BLaER1 treated with 17β-estradiol and CSF1 and Interleukin-3, amounts not matched to agents 10 nM and 100 nM (cell line): ENCODE measurements around the gene JAK1.

Experiments
- H3K27ac ChIP-seq, 11 experiments: shearing (Covaris generic); formaldehyde crosslinking; 2 replicates each; pipeline ENCODE4 v1.8.1; 2022
- H3K27me3 ChIP-seq, 11 experiments: shearing (Covaris generic); formaldehyde crosslinking; 2 replicates each; pipeline ENCODE4 v1.8.1; 2022
- H3K36me3 ChIP-seq, 11 experiments: shearing (Covaris generic); formaldehyde crosslinking; 2 replicates each; pipeline ENCODE4 v1.8.1; 2022
- H3K4me1 ChIP-seq, 10 experiments: shearing (Covaris generic); formaldehyde crosslinking; 2 replicates each; pipeline ENCODE4 v1.8.1; 2022
- H3K4me2 ChIP-seq, 11 experiments: shearing (Covaris generic); formaldehyde crosslinking; 2 replicates each; pipeline ENCODE4 v1.8.1; 2022
- H3K4me3 ChIP-seq, 10 experiments: shearing (Covaris generic); formaldehyde crosslinking; 2 replicates each; pipeline ENCODE4 v1.8.1; 2022
- H3K9ac ChIP-seq, 11 experiments: shearing (Covaris generic); formaldehyde crosslinking; 2 replicates each; pipeline ENCODE4 v1.8.1; 2022
- H3K9me3 ChIP-seq, 11 experiments: shearing (Covaris generic); formaldehyde crosslinking; replicated peaks in 1 of 11; 2 replicates each; pipeline ENCODE4 v1.8.1; 2022
- H4K20me1 ChIP-seq, 11 experiments: shearing (Covaris generic); formaldehyde crosslinking; 2 replicates each; pipeline ENCODE4 v1.8.1; 2022
- Cebpa-rat ChIP-seq, 11 experiments: shearing (Covaris generic); IDR thresholded peaks; 2 replicates each; pipeline ENCODE4 v1.8.1; 2022

Gene JAK1

GRCh38 chr1:64882574-64883255 is 83.6 kb downstream of the JAK1 start:
- Histone ChIP-seq H3K36me3 (peaks cover 71 to 88% (median 78%) of the 10 kb centered on the region in 11 experiments), H3K4me1 (peaks cover 0 to 3% (median under 1%) of the 10 kb centered on the region in 10 experiments; a peak in 6 of 20 replicates), H3K4me3 (no peak overlapping the region), H3K4me2 (no peak overlapping the region), H3K27me3 (no peaks in the 10 kb centered on the region), H3K27ac (no peak overlapping the region), H3K9me3 (no peaks in the 10 kb centered on the region), H3K9ac (no peak overlapping the region), H4K20me1 (peaks cover 6 to 83% (median 54%) of the 10 kb centered on the region in 11 experiments; a peak in 20 of 22 replicates)
- no peak for TF ChIP-seq Cebpa-rat (IDR thresholded peaks at IDR 0.05)

DNA sequence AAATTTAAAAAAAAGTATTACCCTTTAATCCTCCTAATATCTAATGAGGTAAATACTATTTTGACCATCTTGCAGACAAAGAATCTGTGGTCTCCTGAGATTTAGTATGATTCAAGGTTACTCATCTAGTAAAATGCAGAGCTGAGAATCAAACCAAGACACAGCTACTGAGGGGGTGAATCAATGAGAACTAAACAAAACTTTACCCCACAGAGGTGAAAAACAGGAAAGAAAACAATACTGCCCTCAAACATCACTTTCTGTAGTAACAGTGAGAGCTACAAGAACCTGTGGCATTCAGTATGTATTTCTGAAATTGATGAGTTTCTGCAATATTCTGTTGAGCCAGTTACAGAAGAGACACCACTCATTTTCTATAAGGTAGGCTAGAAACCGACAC is 85.1 kb downstream of the JAK1 start:
- Histone ChIP-seq H3K4me1 (no peaks in the 10 kb centered on the region), H3K9ac (no peak overlapping the region), H3K9me3 (no peaks in the 10 kb centered on the region), H4K20me1 (peaks cover 0 to 69% (median 40%) of the 10 kb centered on the region in 11 experiments; a peak in 17 of 22 replicates), H3K36me3 (peaks cover 86 to 98% (median 92%) of the 10 kb centered on the region in 11 experiments), H3K27me3 (no peaks in the 10 kb centered on the region), H3K4me2 (no peak overlapping the region), H3K4me3 (no peak overlapping the region), H3K27ac (no peak overlapping the region)
- TF ChIP-seq Cebpa-rat (IDR thresholded peaks at IDR 0.05) = no peak

GRCh38 chr1:64880449-64880848 is 85.9 kb downstream of the JAK1 start:
- H4K20me1 ChIP-seq = peaks cover 0 to 61% (median 32%) of the 10 kb centered on the region in 11 experiments; a peak in 16 of 22 replicates
- no peak overlapping the region for H3K4me2 ChIP-seq
- H3K9ac ChIP-seq = no peak overlapping the region
- H3K4me1 ChIP-seq = no peaks in the 10 kb centered on the region
- no peaks in the 10 kb centered on the region for H3K9me3 ChIP-seq
- TF ChIP-seq Cebpa-rat (IDR thresholded peaks at IDR 0.05) = no peak
- no peak overlapping the region for H3K4me3 ChIP-seq
- H3K36me3 ChIP-seq = peaks cover 87 to 98% (median 95%) of the 10 kb centered on the region in 11 experiments
- H3K27me3 ChIP-seq = no peaks in the 10 kb centered on the region
- no peak overlapping the region for H3K27ac ChIP-seq

DNA sequence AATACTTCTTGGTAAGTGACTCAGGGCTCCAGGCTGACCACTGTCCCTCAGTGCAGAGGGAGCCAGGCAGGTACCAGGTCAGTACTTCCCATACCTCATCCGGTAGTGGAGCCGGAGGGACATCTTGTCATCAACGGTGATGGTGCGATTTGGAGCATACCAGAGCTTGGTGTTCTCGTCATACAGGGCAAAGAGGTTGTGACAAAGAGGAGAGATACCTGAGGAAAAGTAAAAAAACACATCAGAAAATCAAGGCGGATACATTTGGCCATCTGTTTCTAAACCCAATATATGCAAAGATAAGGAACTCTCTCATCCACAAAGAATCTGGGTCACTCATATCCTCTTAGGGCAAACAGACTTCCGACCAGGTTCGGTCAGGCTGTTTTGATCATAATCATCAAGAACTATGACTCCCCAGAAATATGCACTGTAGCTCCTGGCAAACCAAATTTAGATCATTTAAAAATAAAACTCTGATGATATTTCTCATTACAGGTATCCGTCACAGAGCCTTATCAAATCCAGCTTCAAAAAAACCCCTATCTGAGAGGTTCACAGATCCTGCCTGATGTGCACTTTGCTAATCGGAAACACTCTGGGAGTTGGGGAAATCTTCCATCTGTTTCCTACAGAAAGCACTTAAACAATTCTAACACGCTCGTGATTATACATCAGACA is 87.3 kb downstream of the JAK1 start:
- peaks cover 0 to 59% (median 18%) of the 10 kb centered on the region in 11 experiments; a peak in 13 of 22 replicates for H4K20me1 ChIP-seq
- TF ChIP-seq Cebpa-rat (IDR thresholded peaks at IDR 0.05) = no peak
- H3K4me3 ChIP-seq = no peak overlapping the region
- H3K4me1 ChIP-seq = no peaks in the 10 kb centered on the region
- H3K4me2 ChIP-seq = no peak overlapping the region
- H3K9me3 ChIP-seq = no peaks in the 10 kb centered on the region
- H3K27me3 ChIP-seq = no peaks in the 10 kb centered on the region
- no peak overlapping the region for H3K27ac ChIP-seq
- H3K36me3 ChIP-seq = peaks cover 88 to 98% (median 95%) of the 10 kb centered on the region in 11 experiments
- H3K9ac ChIP-seq = no peak overlapping the region

DNA sequence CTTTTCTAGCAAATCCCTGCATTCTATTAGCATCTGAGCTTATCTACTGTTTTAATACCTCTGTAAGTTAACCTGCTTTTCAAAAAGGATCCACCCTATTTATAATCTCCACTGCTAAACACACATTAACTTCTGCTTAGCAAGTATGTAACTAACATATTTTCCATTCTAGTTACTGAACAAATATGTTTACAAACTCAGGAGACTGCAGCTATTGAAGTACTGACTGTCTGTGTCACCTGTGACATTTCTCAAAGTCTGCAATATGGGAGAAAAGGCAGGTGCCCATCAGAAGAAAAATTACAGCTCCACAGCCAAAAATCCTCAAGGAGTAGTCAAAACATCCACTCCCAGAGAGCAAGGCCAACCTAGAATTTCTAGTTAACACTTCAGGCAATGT is 88.3 kb downstream of the JAK1 start:
- Histone ChIP-seq H3K9me3 (no peaks in the 10 kb centered on the region), H4K20me1 (peaks cover 0 to 50% (median 13%) of the 10 kb centered on the region in 11 experiments; a peak in 10 of 22 replicates), H3K27ac (no peak overlapping the region), H3K9ac (no peak overlapping the region), H3K27me3 (no peaks in the 10 kb centered on the region), H3K36me3 (peaks cover 88 to 98% (median 96%) of the 10 kb centered on the region in 11 experiments), H3K4me3 (no peak overlapping the region), H3K4me1 (no peaks in the 10 kb centered on the region), H3K4me2 (no peak overlapping the region)
- TF ChIP-seq Cebpa-rat (IDR thresholded peaks at IDR 0.05) = no peak

GRCh38 chr1:64877598-64877997 is 88.8 kb downstream of the JAK1 start:
- Histone ChIP-seq H3K36me3 (peaks cover 88 to 98% (median 96%) of the 10 kb centered on the region in 11 experiments), H3K4me2 (no peak overlapping the region), H3K4me3 (no peak overlapping the region), H3K4me1 (no peaks in the 10 kb centered on the region), H3K9me3 (no peaks in the 10 kb centered on the region), H3K27me3 (no peaks in the 10 kb centered on the region), H3K27ac (no peak overlapping the region), H3K9ac (no peak overlapping the region), H4K20me1 (peaks cover 0 to 45% (median 9%) of the 10 kb centered on the region in 11 experiments; a peak in 9 of 22 replicates)
- TF ChIP-seq Cebpa-rat (IDR thresholded peaks at IDR 0.05) = no peak

DNA sequence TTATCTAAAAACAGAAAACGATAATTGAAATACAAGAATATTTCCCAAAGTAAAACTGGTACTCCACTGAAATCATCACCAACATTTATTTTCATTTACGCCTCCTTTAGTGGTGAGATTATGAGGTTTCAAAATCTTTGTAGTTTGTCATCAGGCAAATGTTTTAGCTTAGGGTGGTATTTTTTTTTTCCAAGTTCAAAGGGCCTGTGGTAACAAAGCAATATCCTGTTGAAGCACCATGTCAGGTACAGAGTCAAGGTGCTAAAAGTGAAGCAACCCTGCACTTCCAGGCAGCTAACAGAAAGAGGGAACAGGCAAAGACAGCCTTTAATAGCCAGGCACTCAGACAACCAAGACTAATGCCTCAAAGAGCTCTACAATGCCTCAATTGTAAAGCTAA is 89.2 kb downstream of the JAK1 start:
- no peak overlapping the region for H3K9ac ChIP-seq
- H3K4me3 ChIP-seq = no peak overlapping the region
- H3K36me3 ChIP-seq = peaks cover 87 to 98% (median 95%) of the 10 kb centered on the region in 11 experiments
- H3K4me1 ChIP-seq = no peaks in the 10 kb centered on the region
- no peak for TF ChIP-seq Cebpa-rat (IDR thresholded peaks at IDR 0.05)
- peaks cover 0 to 43% (median 9%) of the 10 kb centered on the region in 11 experiments; a peak in 9 of 22 replicates for H4K20me1 ChIP-seq
- H3K4me2 ChIP-seq = no peak overlapping the region
- H3K27ac ChIP-seq = no peak overlapping the region
- H3K27me3 ChIP-seq = no peaks in the 10 kb centered on the region
- H3K9me3 ChIP-seq = no peaks in the 10 kb centered on the region

DNA sequence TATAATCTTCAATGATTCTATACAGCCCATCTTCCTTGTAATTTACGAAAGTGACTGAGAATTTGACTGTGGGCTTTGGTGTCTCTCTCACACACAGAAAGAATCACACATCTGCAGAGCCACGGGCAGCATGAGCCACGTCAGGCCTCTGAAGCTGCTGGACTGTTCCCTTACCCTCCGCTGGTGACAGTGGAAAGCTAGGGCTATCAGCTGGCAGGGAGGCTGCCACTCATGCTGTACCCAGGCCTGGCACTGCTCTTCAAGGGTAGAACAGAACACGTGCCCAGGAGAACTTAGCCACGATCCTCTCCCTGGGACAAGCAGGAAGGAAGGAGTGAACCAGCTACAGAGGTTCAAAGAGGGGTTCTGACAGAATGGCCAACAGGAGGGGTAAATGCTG is 90.7 kb downstream of the JAK1 start:
- 0 out of 22 replicates have a peak overlapping the region, but pooled peaks of 1 of the 11 experiments have one; percentile 12 for H3K27ac ChIP-seq
- H3K4me1 ChIP-seq = no peaks in the 10 kb centered on the region
- no peaks in the 10 kb centered on the region for H3K27me3 ChIP-seq
- no peak for TF ChIP-seq Cebpa-rat (IDR thresholded peaks at IDR 0.05)
- H3K4me2 ChIP-seq = no peak overlapping the region
- H3K9me3 ChIP-seq = no peaks in the 10 kb centered on the region
- peaks cover 0 to 29% (median 8%) of the 10 kb centered on the region in 11 experiments; a peak in 9 of 22 replicates for H4K20me1 ChIP-seq
- peaks cover 87 to 98% (median 96%) of the 10 kb centered on the region in 11 experiments for H3K36me3 ChIP-seq
- H3K9ac ChIP-seq = no peak overlapping the region
- no peak overlapping the region for H3K4me3 ChIP-seq

DNA sequence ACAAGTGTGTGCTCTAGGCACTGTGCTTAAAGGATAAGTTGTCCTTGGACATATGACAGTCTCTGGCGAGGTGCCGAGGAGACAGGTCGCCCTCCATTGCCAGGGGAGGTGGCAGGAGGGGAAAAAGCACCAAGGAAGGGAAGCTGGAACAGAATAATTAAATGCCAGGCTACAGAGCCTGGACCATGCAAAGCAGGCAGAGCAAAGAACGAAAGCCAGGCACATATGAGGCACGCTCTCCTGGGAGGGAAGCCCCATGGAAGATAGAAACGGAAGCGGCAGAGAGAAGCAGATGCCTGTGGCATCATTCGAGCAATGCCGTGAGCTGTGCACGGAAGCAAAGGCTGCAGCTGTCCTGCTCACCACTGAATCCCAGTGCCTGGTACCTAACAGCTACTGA is 91.2 kb downstream of the JAK1 start:
- Histone ChIP-seq H3K36me3 (peaks cover 89 to 98% (median 96%) of the 10 kb centered on the region in 11 experiments), H3K4me1 (no peaks in the 10 kb centered on the region), H4K20me1 (peaks cover 0 to 25% (median 6%) of the 10 kb centered on the region in 11 experiments; a peak in 7 of 22 replicates), H3K4me3 (no peak overlapping the region), H3K4me2 (no peak overlapping the region), H3K9me3 (no peaks in the 10 kb centered on the region), H3K27me3 (no peaks in the 10 kb centered on the region), H3K9ac (no peak overlapping the region), H3K27ac (no peak overlapping the region)
- TF ChIP-seq Cebpa-rat (IDR thresholded peaks at IDR 0.05) = no peak
